SIG-M5 (cell line): Measurements from ENCODE around the gene COPG2.
"Not testable (repeated sequence)": the region's sequence is repeated elsewhere in the genome, so short reads cannot be mapped to it uniquely, and the experiment has no call there.

ENCODE experiments used
- DNase-seq: peaks from one replicate; lab custom pipeline; 2025; lab: John Stamatoyannopoulos, UW

COPG2 gene

GRCh38 chr7:130566168-130566897, 102.2 kb downstream of the COPG2 start:
- DNase-seq = no peak

- peak; percentile 26 for DNase-seq
These were observed 107.6 kb downstream of the COPG2 start for GRCh38 chr7:130560972-130561371.

- DNase-seq = no peak
These were observed 109.4 kb downstream of the COPG2 start for GRCh38 chr7:130559184-130559583.

- no peak for DNase-seq
These were observed 114.1 kb downstream of the COPG2 start for GRCh38 chr7:130554481-130554880.

- no peak for DNase-seq
These were observed 115.0 kb downstream of the COPG2 start for GRCh38 chr7:130553398-130554029.

GRCh38 chr7:130544356-130544755, 124.2 kb downstream of the COPG2 start:
- no peak for DNase-seq

GRCh38 chr7:130543487-130544010, 125.0 kb downstream of the COPG2 start:
- DNase-seq = no peak

GRCh38 chr7:130542297-130542696, 126.3 kb downstream of the COPG2 start:
- DNase-seq = not testable (repeated sequence)

GRCh38 chr7:130541287-130541686, 127.3 kb downstream of the COPG2 start:
- not testable (repeated sequence) for DNase-seq

GRCh38 chr7:130537894-130538293, 130.7 kb downstream of the COPG2 start:
- not testable (repeated sequence) for DNase-seq

- DNase-seq = no peak
These were observed 139.1 kb downstream of the COPG2 start for GRCh38 chr7:130529417-130529816.

GRCh38 chr7:130527752-130528355, 140.7 kb downstream of the COPG2 start:
- not testable (repeated sequence) for DNase-seq

GRCh38 chr7:130524628-130525027, 143.9 kb downstream of the COPG2 start:
- DNase-seq = no peak

GRCh38 chr7:130523519-130524125, 144.9 kb downstream of the COPG2 start:
- DNase-seq = not testable (repeated sequence)

- no peak for DNase-seq
These were observed 147.1 kb downstream of the COPG2 start for GRCh38 chr7:130521258-130521951.

GRCh38 chr7:130515315-130516040, 153.1 kb downstream of the COPG2 start:
- DNase-seq = no peak

- DNase-seq = no peak
These were observed 155.1 kb downstream of the COPG2 start for GRCh38 chr7:130513447-130513846.

GRCh38 chr7:130512038-130512437, 156.5 kb downstream of the COPG2 start:
- DNase-seq = not testable (repeated sequence)

GRCh38 chr7:130506358-130506757, 162.2 kb downstream of the COPG2 start:
- DNase-seq = no peak

GRCh38 chr7:130505753-130506152, 162.8 kb downstream of the COPG2 start:
- no peak for DNase-seq

- no peak for DNase-seq
These were observed 167.6 kb downstream of the COPG2 start for GRCh38 chr7:130500910-130501309.
